Ishikawa (cell line): ENCODE results near the gene CDH13.

Experiments
- EP300 ChIP-seq: IDR thresholded peaks from 2 replicates; pipeline ENCODE4 v1.6.1; 2012; ENCODE audit warnings: borderline replicate concordance
- NFIC ChIP-seq: IDR thresholded peaks from 2 replicates; pipeline ENCODE4 v1.6.1; 2012
- TCF12 ChIP-seq: IDR thresholded peaks from 2 replicates; pipeline ENCODE4 v1.6.1; 2012; ENCODE audit warnings: low read depth
- TEAD4 ChIP-seq: IDR thresholded peaks from 2 replicates; pipeline ENCODE4 v1.6.1; 2012

GRCh38 chr16:82665025-82665424 is 38.3 kb downstream of the CDH13 start:
- TF ChIP-seq TCF12, result no peak
- TF ChIP-seq NFIC, result no peak
- TF ChIP-seq EP300, result no peak
- TF ChIP-seq TEAD4, result no peak
